T-helper 2 cell treated with Interferon-gamma antibody and Interleukin-4, amounts not matched to agents 100 ng/mL and 5 ng/mL, for 36 hours (primary cell): ENCODE results near the gene COA1. TPM values are rescaled to one million over a fixed set of nuclear protein-coding genes. Genes with fewer than 3 reads are reported as not detected.
"Not testable (repeated sequence)": the region's sequence is repeated elsewhere in the genome, so short reads cannot be mapped to it uniquely, and the experiment has no call there.

ENCODE experiments used
- intact Hi-C: fragments of 100-400 bp; cut with micrococcal nuclease; formaldehyde crosslinking; loops from one replicate; pipeline ENCODE4 v1.15.1; 2023
- total RNA-seq: library from RNA; stranded (reverse); gene quantifications from 2 replicates; pipeline ENCODE4 v1.2.3, GENCODE V29; 2022

The COA1 gene
- total RNA-seq, 1 donor from 2014 or later = 51.1 TPM

- intact Hi-C loops = no loop called here
These were observed 120.2 kb downstream of the COA1 start for GRCh38 chr7:43609097-43609496.

GRCh38 chr7:43604251-43604650, 125.1 kb downstream of the COA1 start:
- intact Hi-C loops = no loop called here

- intact Hi-C loops = no loop called here
These were observed 127.1 kb downstream of the COA1 start for GRCh38 chr7:43602256-43602655.

- intact Hi-C loops = no loop called here
These were observed 129.3 kb downstream of the COA1 start for GRCh38 chr7:43600056-43600455.

GRCh38 chr7:43596426-43596825, 132.9 kb downstream of the COA1 start:
- intact Hi-C loops = not testable (repeated sequence)

GRCh38 chr7:43594020-43594419, 135.3 kb downstream of the COA1 start:
- intact Hi-C loops = no loop called here

- intact Hi-C loops = no loop called here
These were observed 136.3 kb downstream of the COA1 start for GRCh38 chr7:43593010-43593409.

GRCh38 chr7:43592326-43592725, 137.0 kb downstream of the COA1 start:
- intact Hi-C loops = no loop called here

- intact Hi-C loops = no loop called here
These were observed 137.7 kb downstream of the COA1 start for GRCh38 chr7:43591558-43592180.

GRCh38 chr7:43590862-43591557, 138.3 kb downstream of the COA1 start:
- intact Hi-C loops = no loop called here

GRCh38 chr7:43589728-43590127, 139.6 kb downstream of the COA1 start:
- intact Hi-C loops = no loop called here

Other genes starting within 250 kb of the COA1 start
- gene STK17A, start 146.4 kb downstream of the COA1 start, total RNA-seq = 46.4 and 47.4 TPM in 2 replicates
- 25.5 and 28.6 TPM in 2 replicates for gene BLVRA, start 29.2 kb upstream of the COA1 start, total RNA-seq
- gene MRPS24, start 140.0 kb upstream of the COA1 start, total RNA-seq = 83.6 TPM in 2 replicates
- gene URGCP, start 177.1 kb upstream of the COA1 start, total RNA-seq = 22.6 and 23.0 TPM in 2 replicates
- 10.3 and 11.7 TPM in 2 replicates for gene UBE2D4, start 196.9 kb upstream of the COA1 start, total RNA-seq